ENCODE results near the gene ACSL1.
"Not testable (repeated sequence)": the region's sequence is repeated elsewhere in the genome, so short reads cannot be mapped to it uniquely, and the experiment has no call there.

The ACSL1 gene

GRCh38 chr4:184785813-184786212, 40.0 kb downstream of the ACSL1 start:
- Histone ChIP-seq H3K4me1 (ENCODE audit: insufficient read depth, low read length, poor library complexity, severe bottlenecking) (peaks cover 6% of the 10 kb centered on the region), H3K27me3 (ENCODE audit: insufficient read depth, low read length, poor library complexity, severe bottlenecking) (no peaks in the 10 kb centered on the region), H3F3A (ENCODE audit: low read depth) (no peaks in the 10 kb centered on the region), H3K79me2 (ENCODE audit: insufficient read depth, low read length) (no peaks in the 10 kb centered on the region), H3K9me3 (ENCODE audit: insufficient read depth, low read depth, low read length) (no peaks in the 10 kb centered on the region), H3K9me2 (replicated peaks; ENCODE audit: low read depth, low read length) (no peaks in the 10 kb centered on the region), H3K4me2 (ENCODE audit: low read depth, low read length, poor library complexity, severe bottlenecking) (no peak overlapping the region), H2AFZ (ENCODE audit: low read length) (no peak overlapping the region), H3K9ac (ENCODE audit: low read depth, low read length, poor library complexity, severe bottlenecking) (no peak overlapping the region), H4K20me1 (ENCODE audit: insufficient read depth, low read length, poor library complexity, severe bottlenecking) (no peaks in the 10 kb centered on the region), H3K36me3 (ENCODE audit: insufficient read depth, low read length) (no peaks in the 10 kb centered on the region), H3K4me3 (ENCODE audit: low read length, poor library complexity, severe bottlenecking) (no peak overlapping the region)
- TF ChIP-seq EZH2phosphoT487 (IDR thresholded peaks at IDR 0.05; ENCODE audit: borderline replicate concordance) (no peak), CTCF (conservative IDR thresholded peaks at IDR 0.05; ENCODE audit: low read length) (no peak)

- TF ChIP-seq EZH2phosphoT487 (IDR thresholded peaks at IDR 0.05; ENCODE audit: borderline replicate concordance), result no peak
- no peak for TF ChIP-seq CTCF (conservative IDR thresholded peaks at IDR 0.05; ENCODE audit: low read length)
- no peak overlapping the region for H2AFZ ChIP-seq (ENCODE audit: low read length)
- H3F3A ChIP-seq (ENCODE audit: low read depth), result no peaks in the 10 kb centered on the region
These were observed 41.0 kb downstream of the ACSL1 start for GRCh38 chr4:184784628-184785257.

GRCh38 chr4:184782731-184783373, 42.9 kb downstream of the ACSL1 start:
- Histone ChIP-seq H3K9me3 (ENCODE audit: insufficient read depth, low read depth, low read length) (no peaks in the 10 kb centered on the region; the same call in 1 of the 2 replicates), H3K9me2 (replicated peaks; ENCODE audit: low read depth, low read length) (no peaks in the 10 kb centered on the region), H3K4me1 (ENCODE audit: insufficient read depth, low read length, poor library complexity, severe bottlenecking) (peaks cover under 1% of the 10 kb centered on the region), H3K4me3 (ENCODE audit: low read length, poor library complexity, severe bottlenecking) (no peak overlapping the region), H3K36me3 (ENCODE audit: insufficient read depth, low read length) (no peaks in the 10 kb centered on the region), H3F3A (ENCODE audit: low read depth) (no peaks in the 10 kb centered on the region), H3K9ac (ENCODE audit: low read depth, low read length, poor library complexity, severe bottlenecking) (no peak overlapping the region), H3K4me2 (ENCODE audit: low read depth, low read length, poor library complexity, severe bottlenecking) (no peak overlapping the region), H2AFZ (ENCODE audit: low read length) (no peak overlapping the region), H3K27me3 (ENCODE audit: insufficient read depth, low read length, poor library complexity, severe bottlenecking) (no peaks in the 10 kb centered on the region), H3K79me2 (ENCODE audit: insufficient read depth, low read length) (no peaks in the 10 kb centered on the region), H4K20me1 (ENCODE audit: insufficient read depth, low read length, poor library complexity, severe bottlenecking) (no peaks in the 10 kb centered on the region)
- no peak for TF ChIP-seq CTCF (conservative IDR thresholded peaks at IDR 0.05; ENCODE audit: low read length)
- TF ChIP-seq EZH2phosphoT487 (IDR thresholded peaks at IDR 0.05; ENCODE audit: borderline replicate concordance), result no peak

More at GRCh38 chr4:184784628-184785257, 41.0 kb downstream of the ACSL1 start:
- no peaks in the 10 kb centered on the region for H3K27me3 ChIP-seq (ENCODE audit: insufficient read depth, low read length, poor library complexity, severe bottlenecking)
- H3K9ac ChIP-seq (ENCODE audit: low read depth, low read length, poor library complexity, severe bottlenecking), result no peak overlapping the region
- peaks cover 6% of the 10 kb centered on the region for H3K4me1 ChIP-seq (ENCODE audit: insufficient read depth, low read length, poor library complexity, severe bottlenecking)
- no peaks in the 10 kb centered on the region for H3K36me3 ChIP-seq (ENCODE audit: insufficient read depth, low read length)
- no peaks in the 10 kb centered on the region for H3K79me2 ChIP-seq (ENCODE audit: insufficient read depth, low read length)
- H4K20me1 ChIP-seq (ENCODE audit: insufficient read depth, low read length, poor library complexity, severe bottlenecking), result no peaks in the 10 kb centered on the region
- H3K9me3 ChIP-seq (ENCODE audit: insufficient read depth, low read depth, low read length), result no peaks in the 10 kb centered on the region
- no peaks in the 10 kb centered on the region for H3K9me2 ChIP-seq (replicated peaks; ENCODE audit: low read depth, low read length)
- no peak overlapping the region for H3K4me3 ChIP-seq (ENCODE audit: low read length, poor library complexity, severe bottlenecking)
- H3K4me2 ChIP-seq (ENCODE audit: low read depth, low read length, poor library complexity, severe bottlenecking), result no peak overlapping the region

- not testable (repeated sequence) for H3K4me1 ChIP-seq (ENCODE audit: insufficient read depth, low read length, poor library complexity, severe bottlenecking); H3K9me2 ChIP-seq (replicated peaks; ENCODE audit: low read depth, low read length); H3K4me2 ChIP-seq (ENCODE audit: low read depth, low read length, poor library complexity, severe bottlenecking); H3K36me3 ChIP-seq (ENCODE audit: insufficient read depth, low read length); H3K4me3 ChIP-seq (ENCODE audit: low read length, poor library complexity, severe bottlenecking); H3F3A ChIP-seq (ENCODE audit: low read depth); H4K20me1 ChIP-seq (ENCODE audit: insufficient read depth, low read length, poor library complexity, severe bottlenecking); H3K9me3 ChIP-seq (ENCODE audit: insufficient read depth, low read depth, low read length); H3K79me2 ChIP-seq (ENCODE audit: insufficient read depth, low read length); H2AFZ ChIP-seq (ENCODE audit: low read length); H3K9ac ChIP-seq (ENCODE audit: low read depth, low read length, poor library complexity, severe bottlenecking); H3K27me3 ChIP-seq (ENCODE audit: insufficient read depth, low read length, poor library complexity, severe bottlenecking)
These were observed 46.6 kb downstream of the ACSL1 start for GRCh38 chr4:184779160-184779559.

Data from Loucy (cell line).